Fibroblast of pulmonary artery (primary cell): ENCODE results near the gene ME3.
"Not testable (repeated sequence)": the region's sequence is repeated elsewhere in the genome, so short reads cannot be mapped to it uniquely, and the experiment has no call there.

ENCODE experiments used
- DNase-seq: peaks from one replicate; pipeline ENCODE4 v3.0.0-alpha.2; 2010; ENCODE audit warnings: low read depth
- H3K4me3 ChIP-seq: replicated peaks from 2 replicates; pipeline ENCODE4 v1.5.1; 2011; ENCODE audit warnings: low read depth, mild to moderate bottlenecking, control low read depth, low read length, moderate library complexity
- CTCF ChIP-seq: IDR thresholded peaks from 2 replicates; pipeline ENCODE4 v1.5.1; 2011; ENCODE audit warnings: mild to moderate bottlenecking, control low read depth, low read length, inconsistent platforms; ENCODE audit errors: missing control alignments

The ME3 gene

GRCh38 chr11:86523738-86524619 lies 148.4 kb downstream of the ME3 start:
- TF ChIP-seq CTCF: no peak
- DNase-seq: peak; percentile 93
- no peak overlapping the region for H3K4me3 ChIP-seq

- H3K4me3 ChIP-seq, DNase-seq: not testable (repeated sequence)
These were observed 149.9 kb downstream of the ME3 start for GRCh38 chr11:86522512-86522911.

- TF ChIP-seq CTCF: no peak
- DNase-seq: peak; percentile 78
- no peak overlapping the region for H3K4me3 ChIP-seq
These were observed 153.1 kb downstream of the ME3 start for GRCh38 chr11:86519064-86519911.

GRCh38 chr11:86518211-86518610 lies 154.2 kb downstream of the ME3 start:
- no peak overlapping the region for H3K4me3 ChIP-seq
- TF ChIP-seq CTCF: no peak
- no peak for DNase-seq

- no peak for DNase-seq
- no peak overlapping the region for H3K4me3 ChIP-seq
- no peak for TF ChIP-seq CTCF
These were observed 154.9 kb downstream of the ME3 start for GRCh38 chr11:86517557-86517956.

- no peak for TF ChIP-seq CTCF
- H3K4me3 ChIP-seq: no peak overlapping the region
- peak; percentile 76 for DNase-seq
These were observed 156.9 kb downstream of the ME3 start for GRCh38 chr11:86515297-86516094.

GRCh38 chr11:86514453-86514852 lies 158.0 kb downstream of the ME3 start:
- H3K4me3 ChIP-seq: no peak overlapping the region
- DNase-seq: no peak
- no peak for TF ChIP-seq CTCF
